Hematopoietic multipotent progenitor cell treated with erythropoietin and hydrocortisone succinate and interleukin-3 and kit ligand, for 8 days (in vitro differentiated cells): ENCODE data around the gene TTLL9.
A peak's percentile ranks its signal among the peaks of the same experiment; 100 is the strongest.
"Not testable (repeated sequence)": the region's sequence is repeated elsewhere in the genome, so short reads cannot be mapped to it uniquely, and the experiment has no call there.

Experiments
- DNase-seq: peaks from one replicate; pipeline ENCODE4 v3.0.0-alpha.2; 2015

TTLL9 gene

GRCh38 chr20:31921480-31921879, 51.0 kb downstream of the TTLL9 start:
- not testable (repeated sequence) for DNase-seq

- DNase-seq = no peak
Observed at GRCh38 chr20:31922181-31922580, 51.7 kb downstream of the TTLL9 start.

- no peak for DNase-seq
Observed at GRCh38 chr20:31922588-31922987, 52.2 kb downstream of the TTLL9 start.

GRCh38 chr20:31923388-31924331, 53.2 kb downstream of the TTLL9 start:
- no peak for DNase-seq

GRCh38 chr20:31924561-31924960, 54.1 kb downstream of the TTLL9 start:
- no peak for DNase-seq

GRCh38 chr20:31925631-31926030, 55.2 kb downstream of the TTLL9 start:
- no peak for DNase-seq

- no peak for DNase-seq
Observed at GRCh38 chr20:31926493-31926892, 56.1 kb downstream of the TTLL9 start.

GRCh38 chr20:31927627-31928159, 57.3 kb downstream of the TTLL9 start:
- DNase-seq = no peak

GRCh38 chr20:31929631-31930030, 59.2 kb downstream of the TTLL9 start:
- DNase-seq = peak; percentile 29

- DNase-seq = no peak
Observed at GRCh38 chr20:31930779-31931178, 60.3 kb downstream of the TTLL9 start.

- no peak for DNase-seq
Observed at GRCh38 chr20:31933698-31934097, 63.3 kb downstream of the TTLL9 start.

GRCh38 chr20:31934491-31934890, 64.1 kb downstream of the TTLL9 start:
- no peak for DNase-seq

- DNase-seq = no peak
Observed at GRCh38 chr20:31934968-31935764, 64.7 kb downstream of the TTLL9 start.

GRCh38 chr20:31936420-31936819, 66.0 kb downstream of the TTLL9 start:
- DNase-seq = no peak

- no peak for DNase-seq
Observed at GRCh38 chr20:31937820-31938219, 67.4 kb downstream of the TTLL9 start.

GRCh38 chr20:31939661-31940060, 69.2 kb downstream of the TTLL9 start:
- DNase-seq = no peak

- DNase-seq = no peak
Observed at GRCh38 chr20:31943052-31943471, 72.6 kb downstream of the TTLL9 start.

- DNase-seq = no peak
Observed at GRCh38 chr20:31945319-31945718, 74.9 kb downstream of the TTLL9 start.

GRCh38 chr20:31945785-31946184, 75.4 kb downstream of the TTLL9 start:
- no peak for DNase-seq

- DNase-seq = no peak
Observed at GRCh38 chr20:31948008-31948407, 77.6 kb downstream of the TTLL9 start.

GRCh38 chr20:31949877-31950646, 79.6 kb downstream of the TTLL9 start:
- DNase-seq = peak; percentile 81

GRCh38 chr20:31951203-31951529, 80.7 kb downstream of the TTLL9 start:
- no peak for DNase-seq
